Ascending aorta (tissue), 2 donors: ENCODE measurements around the gene MYOD1. TPM values are rescaled to one million over a fixed set of nuclear protein-coding genes. Genes with fewer than 3 reads are reported as not detected.

ENCODE experiments used
- DNase-seq, 2 donors: peaks; one replicate each; pipeline ENCODE4 v3.0.0-alpha.2; 2019; ENCODE audit warnings: low spot score in 2 of 2
- H3K27ac ChIP-seq, 2 donors: fragments of 200-600 bp; sonication (generic); one replicate each; pipeline ENCODE4 v1.5.1; 2016 to 2017; ENCODE audit warnings: mild to moderate bottlenecking in 1 of 2
- H3K27me3 ChIP-seq: fragments of 200-600 bp; sonication (generic); one replicate; pipeline ENCODE4 v1.5.1; 2017
- H3K36me3 ChIP-seq, 2 donors: fragments of 200-600 bp; sonication (generic); one replicate each; pipeline ENCODE4 v1.5.1; 2016
- H3K4me1 ChIP-seq, 2 donors: fragments of 200-600 bp; sonication (generic); one replicate each; pipeline ENCODE4 v1.5.1; 2016 to 2017; ENCODE audit warnings: mild to moderate bottlenecking in 1 of 2
- H3K4me3 ChIP-seq, 2 donors: fragments of 200-600 bp; sonication (generic); one replicate each; pipeline ENCODE4 v1.5.1; 2016 to 2017; ENCODE audit warnings: mild to moderate bottlenecking in 1 of 2
- H3K9me3 ChIP-seq, 2 donors: fragments of 200-600 bp; sonication (generic); one replicate each; pipeline ENCODE4 v1.5.1; 2016
- intact Hi-C: fragments of 100-400 bp; cut with DNase I; formaldehyde crosslinking; loops from one replicate; pipeline ENCODE4 v1.15.1; 2023
- total RNA-seq: library from RNA; depleted of rRNA; stranded (reverse); fragments of >200 nt; gene quantifications from one replicate; pipeline ENCODE4 v1.1.0, GENCODE V29; 2016
- TF ChIP-seq, protein P1 (sequence below), 3 experiments: fragments of 200-600 bp in 2 of 3; fragments of 450-650 bp in 1 of 3; sonication (generic) in 2 of 3; IDR thresholded peaks; one replicate each; pipeline ENCODE4 v1.5.1; 2016 to 2019; ENCODE audit warnings: antibody characterized with exemption in 3 of 3, mild to moderate bottlenecking in 1 of 3, moderate library complexity in 1 of 3

The MYOD1 gene
- total RNA-seq, 1 donor from 2014 or later: not detected

DNA sequence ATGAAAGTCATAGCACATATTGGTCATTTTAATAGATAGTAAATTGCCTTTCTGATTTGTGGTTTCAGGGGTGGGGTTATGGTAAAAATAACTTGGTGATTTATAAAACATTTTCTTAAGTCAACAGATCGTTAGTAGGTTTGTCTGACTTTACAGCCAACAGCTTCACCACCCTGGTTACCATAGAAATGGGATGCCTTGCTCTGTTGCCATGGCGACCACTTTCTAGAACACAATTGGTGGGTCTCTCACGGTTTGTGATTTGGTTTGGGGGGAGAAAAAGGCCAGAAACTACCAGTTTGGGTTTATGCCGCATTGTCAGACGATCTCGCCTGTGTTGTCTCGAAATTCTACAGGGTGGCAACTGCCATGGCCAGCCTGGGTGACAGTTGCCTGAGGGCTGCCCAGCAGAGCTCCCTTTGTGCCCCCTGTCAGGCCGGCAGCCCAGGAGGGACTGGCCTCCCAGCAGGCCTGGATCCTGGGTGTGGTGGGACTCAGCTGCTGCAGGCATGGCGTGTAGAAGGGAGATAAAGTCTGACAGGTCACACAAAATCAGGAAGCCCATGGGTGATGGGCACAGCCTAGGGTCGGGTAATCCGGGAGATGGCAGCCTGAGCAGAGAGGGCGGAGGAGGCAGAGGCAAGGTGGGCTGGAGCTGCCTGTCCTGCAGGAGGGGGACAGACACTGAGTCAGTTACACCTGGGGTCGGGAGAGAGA, 46.1 kb downstream of the MYOD1 start:
- Histone ChIP-seq H3K36me3 (no peaks in the 10 kb centered on the region), H3K4me1 (no peaks in the 10 kb centered on the region), H3K27ac (no peak overlapping the region), H3K27me3 (no peaks in the 10 kb centered on the region), H3K9me3 (no peaks in the 10 kb centered on the region), H3K4me3 (no peak overlapping the region)
- TF ChIP-seq, protein P1, sequence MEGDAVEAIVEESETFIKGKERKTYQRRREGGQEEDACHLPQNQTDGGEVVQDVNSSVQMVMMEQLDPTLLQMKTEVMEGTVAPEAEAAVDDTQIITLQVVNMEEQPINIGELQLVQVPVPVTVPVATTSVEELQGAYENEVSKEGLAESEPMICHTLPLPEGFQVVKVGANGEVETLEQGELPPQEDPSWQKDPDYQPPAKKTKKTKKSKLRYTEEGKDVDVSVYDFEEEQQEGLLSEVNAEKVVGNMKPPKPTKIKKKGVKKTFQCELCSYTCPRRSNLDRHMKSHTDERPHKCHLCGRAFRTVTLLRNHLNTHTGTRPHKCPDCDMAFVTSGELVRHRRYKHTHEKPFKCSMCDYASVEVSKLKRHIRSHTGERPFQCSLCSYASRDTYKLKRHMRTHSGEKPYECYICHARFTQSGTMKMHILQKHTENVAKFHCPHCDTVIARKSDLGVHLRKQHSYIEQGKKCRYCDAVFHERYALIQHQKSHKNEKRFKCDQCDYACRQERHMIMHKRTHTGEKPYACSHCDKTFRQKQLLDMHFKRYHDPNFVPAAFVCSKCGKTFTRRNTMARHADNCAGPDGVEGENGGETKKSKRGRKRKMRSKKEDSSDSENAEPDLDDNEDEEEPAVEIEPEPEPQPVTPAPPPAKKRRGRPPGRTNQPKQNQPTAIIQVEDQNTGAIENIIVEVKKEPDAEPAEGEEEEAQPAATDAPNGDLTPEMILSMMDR (IDR thresholded peaks at IDR 0.05): no peak
- no peak for DNase-seq
- intact Hi-C loops: loop anchor here (10.0 kb wide), 1 partner anchor 209 kb away; no protein-coding TSS in a partner anchor

DNA sequence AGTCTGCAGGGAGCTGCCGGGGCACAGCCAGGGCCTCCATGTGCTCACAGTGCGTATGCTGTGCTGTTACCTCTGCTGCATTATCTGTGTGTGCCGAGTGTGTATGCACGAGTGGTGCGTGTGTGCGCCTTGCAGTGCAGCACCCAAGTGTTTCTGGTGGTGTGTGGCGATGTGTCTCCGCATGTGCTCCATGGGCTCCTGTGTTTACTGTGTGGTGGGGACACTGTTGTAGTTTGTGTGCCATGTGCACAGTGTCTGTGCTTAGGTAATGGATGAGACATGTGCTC, 46.6 kb downstream of the MYOD1 start:
- H3K4me1 ChIP-seq: no peaks in the 10 kb centered on the region
- no peaks in the 10 kb centered on the region for H3K36me3 ChIP-seq
- no peaks in the 10 kb centered on the region for H3K9me3 ChIP-seq
- H3K27me3 ChIP-seq: no peaks in the 10 kb centered on the region
- no peak overlapping the region for H3K4me3 ChIP-seq
- DNase-seq: no peak
- intact Hi-C loops: loop anchor here (10.0 kb wide), 1 partner anchor 209 kb away; no protein-coding TSS in a partner anchor
- TF ChIP-seq, protein P1 (IDR thresholded peaks at IDR 0.05): no peak
- H3K27ac ChIP-seq: no peak overlapping the region

DNA sequence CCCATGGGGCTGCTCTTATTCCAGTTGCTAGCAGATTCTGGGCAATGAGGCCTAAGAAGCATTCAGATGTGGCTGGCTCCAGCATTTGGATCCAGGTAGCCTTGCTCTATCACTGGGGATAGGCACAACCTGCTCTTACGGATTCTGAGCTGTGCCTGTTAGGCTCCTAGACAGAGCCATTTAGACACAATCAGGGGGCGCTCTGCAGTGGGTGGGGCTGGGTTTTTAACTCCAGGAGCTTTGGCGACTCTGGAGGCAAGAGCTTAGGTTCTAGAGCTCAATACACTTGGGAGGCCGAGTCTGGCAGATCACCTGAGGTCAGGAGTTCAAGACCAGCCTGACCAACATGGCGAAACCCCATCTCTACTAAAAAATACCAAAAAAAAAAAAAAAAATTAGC, 47.2 kb downstream of the MYOD1 start:
- H3K27me3 ChIP-seq: no peaks in the 10 kb centered on the region
- no peak for DNase-seq
- H3K4me1 ChIP-seq: no peaks in the 10 kb centered on the region
- no peak overlapping the region for H3K27ac ChIP-seq
- intact Hi-C loops: loop anchor here (10.0 kb wide), 1 partner anchor 208 kb away; no protein-coding TSS in a partner anchor
- TF ChIP-seq, protein P1 (IDR thresholded peaks at IDR 0.05): no peak
- H3K9me3 ChIP-seq: no peaks in the 10 kb centered on the region
- no peak overlapping the region for H3K4me3 ChIP-seq
- no peaks in the 10 kb centered on the region for H3K36me3 ChIP-seq

DNA sequence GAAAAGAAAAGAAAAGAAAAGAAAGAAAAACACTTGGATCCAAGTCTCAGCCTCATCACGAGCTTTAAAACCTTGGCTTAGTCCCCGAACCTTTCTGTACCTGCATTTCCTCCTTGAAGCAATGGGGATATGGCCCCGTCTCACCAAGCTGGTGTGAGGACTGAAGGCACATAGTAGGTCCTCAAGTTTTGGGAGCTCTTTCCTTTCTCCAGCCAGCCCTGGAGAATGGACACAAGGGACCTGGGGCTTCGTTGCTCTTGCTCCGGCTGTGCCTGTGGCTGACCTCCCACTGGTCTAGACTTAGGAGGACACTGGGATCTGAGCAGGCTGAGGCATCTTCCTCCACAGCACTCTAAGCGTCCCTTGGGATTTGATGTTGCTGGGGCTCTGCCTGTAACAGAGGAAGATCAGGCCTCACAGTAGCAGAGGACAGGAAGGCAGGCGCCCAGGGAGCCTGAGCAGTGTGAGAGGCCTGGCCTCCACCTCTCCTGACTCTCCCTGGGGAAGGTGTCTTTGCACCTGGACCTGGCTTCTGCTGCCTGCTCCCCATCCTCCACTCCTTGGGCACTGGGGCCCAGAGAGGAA, 48.0 kb downstream of the MYOD1 start:
- Histone ChIP-seq H3K27me3 (no peaks in the 10 kb centered on the region), H3K4me3 (no peak overlapping the region), H3K4me1 (no peaks in the 10 kb centered on the region), H3K9me3 (no peaks in the 10 kb centered on the region), H3K27ac (no peak overlapping the region), H3K36me3 (no peaks in the 10 kb centered on the region)
- TF ChIP-seq, protein P1 (IDR thresholded peaks at IDR 0.05): no peak
- intact Hi-C loops: loop anchor here (10.0 kb wide), 1 partner anchor 207 kb away; no protein-coding TSS in a partner anchor
- no peak for DNase-seq

DNA sequence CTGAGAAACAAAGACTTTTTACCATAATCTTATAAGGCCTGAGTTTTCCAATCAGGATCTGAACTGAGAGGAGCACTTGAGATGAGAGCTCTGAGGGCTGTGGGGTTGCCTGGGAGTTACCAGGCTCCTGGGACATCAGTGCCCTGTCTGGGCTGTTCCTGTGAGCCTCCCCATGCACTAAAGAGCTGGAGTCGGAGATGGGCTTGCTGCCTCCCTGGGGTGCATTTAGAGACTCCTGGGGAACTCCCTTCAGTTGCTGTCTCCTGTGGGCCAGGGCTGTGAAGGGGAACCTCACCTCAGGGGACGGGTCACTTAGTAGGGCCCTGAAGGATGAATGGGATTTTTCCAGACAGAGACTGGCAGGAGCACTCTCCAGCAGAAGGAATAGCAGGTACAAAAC, 48.5 kb downstream of the MYOD1 start:
- TF ChIP-seq, protein P1 (IDR thresholded peaks at IDR 0.05): no peak
- DNase-seq: no peak

More for the DNA sequence above, 48.5 kb downstream of the MYOD1 start:
- no peak overlapping the region for H3K4me3 ChIP-seq
- intact Hi-C loops: loop anchor here (10.0 kb wide), 1 partner anchor 207 kb away; no protein-coding TSS in a partner anchor
- H3K4me1 ChIP-seq: no peaks in the 10 kb centered on the region
- H3K27me3 ChIP-seq: no peaks in the 10 kb centered on the region
- no peak overlapping the region for H3K27ac ChIP-seq
- no peaks in the 10 kb centered on the region for H3K36me3 ChIP-seq
- H3K9me3 ChIP-seq: no peaks in the 10 kb centered on the region
